HEK293 (cell line): ENCODE results near the gene NKD1.

Source experiments
- CTCF ChIA-PET: fragments of 350-600 bp; formaldehyde crosslinking; extraction: SDS; loops from one replicate; lab custom pipeline; 2021; ENCODE audit warnings: antibody characterized with exemption; lab: Yijun Ruan, JAX
- POLR2A ChIA-PET: fragments of 300-600 bp; formaldehyde crosslinking; extraction: SDS; loops from one replicate; lab custom pipeline; 2020; ENCODE audit warnings: antibody characterized with exemption, inconsistent platforms; lab: Yijun Ruan, JAX
- H3K27ac ChIP-seq: fragments of 200-500 bp; sonication (Bioruptor generic); 2 replicates; pipeline ENCODE4 v1.5.1; 2014; ENCODE audit warnings: low read depth, low read length, control low read depth, inconsistent platforms; ENCODE audit errors: extremely low read depth
- H3K36me3 ChIP-seq, 2 experiments: fragments of 200-500 bp in 1 of 2; sonication (Bioruptor generic) in 1 of 2; 1 replicate in 1 of 2; 2 replicates in 1 of 2; pipeline ENCODE4 v1.5.1; 2014 to 2017; ENCODE audit warnings: inconsistent platforms in 2 of 2, low read length in 2 of 2; ENCODE audit not compliant: control insufficient read depth in 2 of 2, insufficient read depth in 1 of 2
- H3K4me1 ChIP-seq: fragments of 200-500 bp; sonication (Bioruptor generic); 2 replicates; pipeline ENCODE4 v1.5.1; 2014; ENCODE audit warnings: mild to moderate bottlenecking, low read length, inconsistent platforms; ENCODE audit not compliant: control insufficient read depth, insufficient read depth
- H3K4me3 ChIP-seq: 2 replicates; pipeline ENCODE4 v1.5.1; 2011; ENCODE audit warnings: low read depth, mild to moderate bottlenecking, control low read depth, low read length, moderate library complexity
- H3K9me3 ChIP-seq: fragments of 200-500 bp; sonication (Bioruptor generic); 2 replicates; pipeline ENCODE4 v1.5.1; 2014; ENCODE audit warnings: low read depth, low read length, inconsistent platforms; ENCODE audit not compliant: control insufficient read depth, insufficient read depth
- GFI1B ChIP-seq: fragments of 450-650 bp; formaldehyde crosslinking; IDR thresholded peaks from 2 replicates; pipeline ENCODE4 v1.5.1; 2016; ENCODE audit warnings: missing biosample characterization, missing genetic modification characterization
- ZFP41 ChIP-seq: fragments of 450-650 bp; formaldehyde crosslinking; IDR thresholded peaks from 2 replicates; pipeline ENCODE4 v1.5.1; 2016; ENCODE audit warnings: missing biosample characterization, missing genetic modification characterization, borderline replicate concordance
- ZNF10 ChIP-seq: fragments of 450-650 bp; formaldehyde crosslinking; IDR thresholded peaks from 2 replicates; pipeline ENCODE4 v1.5.1; 2017; ENCODE audit warnings: missing biosample characterization, missing genetic modification characterization
- ZNF211 ChIP-seq: fragments of 450-650 bp; formaldehyde crosslinking; IDR thresholded peaks from 2 replicates; pipeline ENCODE4 v1.5.1; 2016; ENCODE audit warnings: low read depth, missing biosample characterization, missing genetic modification characterization
- ZNF366 ChIP-seq: fragments of 450-650 bp; formaldehyde crosslinking; conservative IDR thresholded peaks from 2 replicates; pipeline ENCODE4 v1.5.1; 2016; ENCODE audit warnings: missing biosample characterization, missing genetic modification characterization
- ZNF518A ChIP-seq: fragments of 450-650 bp; formaldehyde crosslinking; conservative IDR thresholded peaks from 2 replicates; pipeline ENCODE4 v1.5.1; 2016; ENCODE audit warnings: low read depth, missing biosample characterization, missing genetic modification characterization
- ZNF544 ChIP-seq: fragments of 450-650 bp; formaldehyde crosslinking; IDR thresholded peaks from 2 replicates; pipeline ENCODE4 v1.5.0; 2017; ENCODE audit warnings: missing biosample characterization, missing genetic modification characterization
- ZNF610 ChIP-seq: fragments of 450-650 bp; formaldehyde crosslinking; IDR thresholded peaks from 2 replicates; pipeline ENCODE4 v1.5.1; 2016; ENCODE audit warnings: missing biosample characterization, missing genetic modification characterization, borderline replicate concordance
- ZNF621 ChIP-seq: fragments of 450-650 bp; formaldehyde crosslinking; IDR thresholded peaks from 2 replicates; pipeline ENCODE4 v1.5.1; 2017; ENCODE audit warnings: missing biosample characterization, missing genetic modification characterization
- ZNF664 ChIP-seq: fragments of 450-650 bp; formaldehyde crosslinking; IDR thresholded peaks from 2 replicates; pipeline ENCODE4 v1.5.1; 2016; ENCODE audit warnings: missing biosample characterization, missing genetic modification characterization
- ZNF785 ChIP-seq: fragments of 450-650 bp; formaldehyde crosslinking; IDR thresholded peaks from 2 replicates; pipeline ENCODE4 v1.5.1; 2016; ENCODE audit warnings: missing biosample characterization, missing genetic modification characterization
- TF ChIP-seq, protein P1 (sequence below): fragments of 450-650 bp; formaldehyde crosslinking; IDR thresholded peaks from 2 replicates; pipeline ENCODE4 v1.5.1; 2016; ENCODE audit warnings: missing biosample characterization, missing genetic modification characterization
- TF ChIP-seq, protein P2 (sequence below): fragments of 450-650 bp; formaldehyde crosslinking; optimal IDR thresholded peaks from 2 replicates; pipeline ENCODE3; 2016; ENCODE audit warnings: missing biosample characterization, mild to moderate bottlenecking, missing genetic modification characterization
- TF ChIP-seq, protein P3 (sequence below): fragments of 450-650 bp; formaldehyde crosslinking; IDR thresholded peaks from 2 replicates; pipeline ENCODE4 v1.5.1; 2016; ENCODE audit warnings: missing biosample characterization, missing genetic modification characterization

Gene NKD1

GRCh38 chr16:50574745-50575136 is 26.5 kb downstream of the NKD1 start:
- TF ChIP-seq ZNF785 (tag by site-specific recombination): no peak
- H3K36me3 ChIP-seq: peaks cover 0 to 8% of the 10 kb centered on the region in 2 experiments; a peak in 1 of 3 replicates
- H3K27ac ChIP-seq: no peak overlapping the region
- H3K9me3 ChIP-seq: no peaks in the 10 kb centered on the region
- ChIA-PET CTCF (no interaction called here), POLR2A (no interaction called here)
- no peaks in the 10 kb centered on the region for H3K4me1 ChIP-seq
- no peak overlapping the region for H3K4me3 ChIP-seq

- POLR2A ChIA-PET: no interaction called here
- CTCF ChIA-PET: interaction anchor here (0.9 kb wide), 1 partner anchor 202 kb away, joined by 3 read pairs; no protein-coding TSS in a partner anchor
- H3K36me3 ChIP-seq: peaks cover 0 to 10% of the 10 kb centered on the region in 2 experiments; a peak in 1 of 3 replicates
- no peak for TF ChIP-seq ZNF211 (tag by site-specific recombination)
- TF ChIP-seq ZNF518A: no peak
- no peak for TF ChIP-seq ZNF544 (tag by site-specific recombination)
- TF ChIP-seq, protein P1, sequence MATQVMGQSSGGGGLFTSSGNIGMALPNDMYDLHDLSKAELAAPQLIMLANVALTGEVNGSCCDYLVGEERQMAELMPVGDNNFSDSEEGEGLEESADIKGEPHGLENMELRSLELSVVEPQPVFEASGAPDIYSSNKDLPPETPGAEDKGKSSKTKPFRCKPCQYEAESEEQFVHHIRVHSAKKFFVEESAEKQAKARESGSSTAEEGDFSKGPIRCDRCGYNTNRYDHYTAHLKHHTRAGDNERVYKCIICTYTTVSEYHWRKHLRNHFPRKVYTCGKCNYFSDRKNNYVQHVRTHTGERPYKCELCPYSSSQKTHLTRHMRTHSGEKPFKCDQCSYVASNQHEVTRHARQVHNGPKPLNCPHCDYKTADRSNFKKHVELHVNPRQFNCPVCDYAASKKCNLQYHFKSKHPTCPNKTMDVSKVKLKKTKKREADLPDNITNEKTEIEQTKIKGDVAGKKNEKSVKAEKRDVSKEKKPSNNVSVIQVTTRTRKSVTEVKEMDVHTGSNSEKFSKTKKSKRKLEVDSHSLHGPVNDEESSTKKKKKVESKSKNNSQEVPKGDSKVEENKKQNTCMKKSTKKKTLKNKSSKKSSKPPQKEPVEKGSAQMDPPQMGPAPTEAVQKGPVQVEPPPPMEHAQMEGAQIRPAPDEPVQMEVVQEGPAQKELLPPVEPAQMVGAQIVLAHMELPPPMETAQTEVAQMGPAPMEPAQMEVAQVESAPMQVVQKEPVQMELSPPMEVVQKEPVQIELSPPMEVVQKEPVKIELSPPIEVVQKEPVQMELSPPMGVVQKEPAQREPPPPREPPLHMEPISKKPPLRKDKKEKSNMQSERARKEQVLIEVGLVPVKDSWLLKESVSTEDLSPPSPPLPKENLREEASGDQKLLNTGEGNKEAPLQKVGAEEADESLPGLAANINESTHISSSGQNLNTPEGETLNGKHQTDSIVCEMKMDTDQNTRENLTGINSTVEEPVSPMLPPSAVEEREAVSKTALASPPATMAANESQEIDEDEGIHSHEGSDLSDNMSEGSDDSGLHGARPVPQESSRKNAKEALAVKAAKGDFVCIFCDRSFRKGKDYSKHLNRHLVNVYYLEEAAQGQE (tag by site-specific recombination): no peak
- no peak for TF ChIP-seq ZNF10
- no peak for TF ChIP-seq ZNF621 (tag by site-specific recombination)
- no peak for TF ChIP-seq GFI1B (tag by site-specific recombination)
- TF ChIP-seq, protein P2, sequence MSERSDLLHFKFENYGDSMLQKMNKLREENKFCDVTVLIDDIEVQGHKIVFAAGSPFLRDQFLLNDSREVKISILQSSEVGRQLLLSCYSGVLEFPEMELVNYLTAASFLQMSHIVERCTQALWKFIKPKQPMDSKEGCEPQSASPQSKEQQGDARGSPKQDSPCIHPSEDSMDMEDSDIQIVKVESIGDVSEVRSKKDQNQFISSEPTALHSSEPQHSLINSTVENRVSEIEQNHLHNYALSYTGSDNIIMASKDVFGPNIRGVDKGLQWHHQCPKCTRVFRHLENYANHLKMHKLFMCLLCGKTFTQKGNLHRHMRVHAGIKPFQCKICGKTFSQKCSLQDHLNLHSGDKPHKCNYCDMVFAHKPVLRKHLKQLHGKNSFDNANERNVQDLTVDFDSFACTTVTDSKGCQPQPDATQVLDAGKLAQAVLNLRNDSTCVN (tag by site-specific recombination): no peak
- TF ChIP-seq ZNF610 (tag by site-specific recombination): no peak
- TF ChIP-seq, protein P3, sequence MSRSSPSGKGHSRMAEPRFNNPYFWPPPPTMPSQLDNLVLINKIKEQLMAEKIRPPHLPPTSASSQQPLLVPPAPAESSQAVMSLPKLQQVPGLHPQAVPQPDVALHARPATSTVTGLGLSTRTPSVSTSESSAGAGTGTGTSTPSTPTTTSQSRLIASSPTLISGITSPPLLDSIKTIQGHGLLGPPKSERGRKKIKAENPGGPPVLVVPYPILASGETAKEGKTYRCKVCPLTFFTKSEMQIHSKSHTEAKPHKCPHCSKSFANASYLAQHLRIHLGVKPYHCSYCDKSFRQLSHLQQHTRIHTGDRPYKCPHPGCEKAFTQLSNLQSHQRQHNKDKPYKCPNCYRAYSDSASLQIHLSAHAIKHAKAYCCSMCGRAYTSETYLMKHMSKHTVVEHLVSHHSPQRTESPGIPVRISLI (tag by site-specific recombination): no peak
- no peak for TF ChIP-seq ZFP41
- no peak for TF ChIP-seq ZNF366 (tag by site-specific recombination)
- no peak for TF ChIP-seq ZNF664 (tag by site-specific recombination)
- TF ChIP-seq, all 188 proteins: peak for 0
- Histone ChIP-seq H3K27ac (no peak overlapping the region), H3K4me3 (no peak overlapping the region), H3K9me3 (no peaks in the 10 kb centered on the region), H3K4me1 (no peaks in the 10 kb centered on the region)
Measured at GRCh38 chr16:50575743-50576142, 27.5 kb downstream of the NKD1 start.
